K562 (cell line): ENCODE data around the gene CCDC93. TPM values are rescaled to one million over a fixed set of nuclear protein-coding genes. Genes with fewer than 3 reads are reported as not detected.

Source experiments
- BHLHE40 ChIP-seq: IDR thresholded peaks from 2 replicates; pipeline ENCODE4 v1.6.1; 2011; ENCODE audit warnings: low read length, improper control_type of control experiment
- EHMT2 ChIP-seq: fragments of 450-650 bp; IDR thresholded peaks from 2 replicates; pipeline ENCODE4 v1.6.1; 2018; ENCODE audit warnings: antibody characterized with exemption
- MITF ChIP-seq: IDR thresholded peaks from 2 replicates; pipeline ENCODE4 v1.6.1; 2014; ENCODE audit warnings: antibody characterized with exemption
- NCOA6 ChIP-seq: fragments of 450-650 bp; IDR thresholded peaks from 2 replicates; pipeline ENCODE4 v1.6.1; 2017; ENCODE audit warnings: mild to moderate bottlenecking
- RAD51 ChIP-seq: fragments of 450-650 bp; IDR thresholded peaks from 2 replicates; pipeline ENCODE4 v1.7.1; 2016; ENCODE audit warnings: low read depth, mild to moderate bottlenecking, borderline replicate concordance
- REST ChIP-seq, 2 experiments: fragments of 450-650 bp; formaldehyde crosslinking in 1 of 2; IDR thresholded peaks; 2 replicates each; pipeline versions ENCODE4 v1.4.0 to v1.6.1; 2014 to 2020; ENCODE audit warnings: mild to moderate bottlenecking in 2 of 2, borderline replicate concordance in 1 of 2, low read depth in 1 of 2
- RREB1 ChIP-seq: fragments of 250-450 bp; sonication (Bioruptor Pico); IDR thresholded peaks from 2 replicates; pipeline ENCODE4 v1.4.0; 2020
- TAF1 ChIP-seq: IDR thresholded peaks from 2 replicates; pipeline ENCODE4 v1.6.1; 2011; ENCODE audit warnings: mild to moderate bottlenecking, low read length, moderate library complexity; ENCODE audit not compliant: insufficient read depth, control insufficient read depth, severe bottlenecking; ENCODE audit errors: extremely low read depth
- TEAD2 ChIP-seq: fragments of 450-650 bp; IDR thresholded peaks from 2 replicates; pipeline ENCODE4 v1.6.1; 2016; ENCODE audit warnings: missing genetic modification characterization, control low read depth, missing compliant biosample characterization
- TOE1 ChIP-seq, 2 experiments: fragments of 450-650 bp in 1 of 2; sonication (generic) in 1 of 2; formaldehyde crosslinking in 1 of 2; IDR thresholded peaks; 2 replicates each; pipeline versions ENCODE4 v1.7.1 to v1.8.0; 2016 to 2022; ENCODE audit warnings: borderline replicate concordance in 2 of 2, mild to moderate bottlenecking in 2 of 2, antibody characterized with exemption in 1 of 2, inconsistent platforms in 1 of 2, low read depth in 1 of 2, missing genetic modification reagents in 1 of 2, moderate library complexity in 1 of 2
- USF2 ChIP-seq: sonication (generic); formaldehyde crosslinking; IDR thresholded peaks from 2 replicates; pipeline ENCODE4 v1.5.0; 2020; ENCODE audit warnings: missing genetic modification reagents
- polyA plus RNA-seq, 8 experiments: library from polyadenylated mRNA; depleted of rRNA in 4 of 8; stranded (reverse) in 5 of 8; unstranded in 3 of 8; fragments of >200 nt; fragmentation: Nextera tagmentation in 2 of 8; fragmentation: Illumina TruSeq in 1 of 8; extraction: Ambion mirVana in 2 of 8; extraction: Trizol in 1 of 8; gene quantifications; 2 replicates each; pipeline versions ENCODE4 v1.2.1 to v1.2.3, GENCODE V29; 2011 to 2014; ENCODE audit warnings: inconsistent platforms in 1 of 8, missing spikeins in 1 of 8
- total RNA-seq, 7 experiments: library from RNA; depleted of rRNA in 6 of 7; stranded (reverse); fragments of >200 nt in 6 of 7; fragmentation: Illumina TruSeq in 2 of 7; extraction: Trizol in 2 of 7; gene quantifications; 2 replicates each; pipeline versions ENCODE4 v1.2.1 to v1.2.3, GENCODE V29; 2011 to 2021; ENCODE audit warnings: low replicate concordance in 1 of 7

The CCDC93 gene
- total and polyA plus RNA-seq, 9 of the 15 experiments (the other 6 are each of a cell fraction or from before 2014, with no cell fraction given): 3.3 to 19.3 (median 12.4) TPM

- peak; percentile 81 for TF ChIP-seq REST (IDR thresholded peaks at IDR 0.05; ENCODE audit: borderline replicate concordance)
- no peak for TF ChIP-seq REST (CRISPR knock-in tag; IDR thresholded peaks at IDR 0.05; ENCODE audit: low read depth)
- TF ChIP-seq TOE1 (IDR thresholded peaks at IDR 0.05; ENCODE audit: borderline replicate concordance): peak; percentile 79
- TF ChIP-seq TOE1 (CRISPR knock-in tag; IDR thresholded peaks at IDR 0.05; ENCODE audit: borderline replicate concordance, low read depth): no peak
- no peak for TF ChIP-seq TAF1
- TF ChIP-seq BHLHE40: peak; percentile 95
- TF ChIP-seq NCOA6: no peak
- peak; percentile 94 for TF ChIP-seq USF2 (CRISPR knock-in tag)
- no peak for TF ChIP-seq MITF
- TF ChIP-seq RREB1 (CRISPR knock-in tag): no peak
- TF ChIP-seq EHMT2: no peak
- peak; percentile 93 for TF ChIP-seq RAD51
- no peak for TF ChIP-seq TEAD2 (tag)
Measured at GRCh38 chr2:118003396-118003824, 10.5 kb downstream of the CCDC93 start (continued).
